Hippocampal formation (tissue), 2 donors: Measurements from ENCODE around the gene TBC1D20.
A peak's percentile ranks its signal among the peaks of the same experiment; 100 is the strongest.
"Not testable (repeated sequence)": the region's sequence is repeated elsewhere in the genome, so short reads cannot be mapped to it uniquely, and the experiment has no call there.

Experiments
- DNase-seq, 2 donors: peaks; one replicate each; lab custom pipeline; 2025; lab: John Stamatoyannopoulos, UW

TBC1D20 gene

GRCh38 chr20:462199-462991 is at the start of gene TBC1D20:
Gene TBC1D20, minus strand, starts transcription at chr20:462533. Its CDS starts 128 bp downstream, at chr20:462405.
- DNase-seq: peak; percentile 70 to 91

GRCh38 chr20:510328-511057 is 48.2 kb upstream of the TBC1D20 start:
- DNase-seq: not testable (repeated sequence)

- DNase-seq: not testable (repeated sequence)
Measured at GRCh38 chr20:508364-508787, 46.0 kb upstream of the TBC1D20 start.

- DNase-seq: no peak
Measured at GRCh38 chr20:507761-508332, 45.5 kb upstream of the TBC1D20 start.

DNA sequence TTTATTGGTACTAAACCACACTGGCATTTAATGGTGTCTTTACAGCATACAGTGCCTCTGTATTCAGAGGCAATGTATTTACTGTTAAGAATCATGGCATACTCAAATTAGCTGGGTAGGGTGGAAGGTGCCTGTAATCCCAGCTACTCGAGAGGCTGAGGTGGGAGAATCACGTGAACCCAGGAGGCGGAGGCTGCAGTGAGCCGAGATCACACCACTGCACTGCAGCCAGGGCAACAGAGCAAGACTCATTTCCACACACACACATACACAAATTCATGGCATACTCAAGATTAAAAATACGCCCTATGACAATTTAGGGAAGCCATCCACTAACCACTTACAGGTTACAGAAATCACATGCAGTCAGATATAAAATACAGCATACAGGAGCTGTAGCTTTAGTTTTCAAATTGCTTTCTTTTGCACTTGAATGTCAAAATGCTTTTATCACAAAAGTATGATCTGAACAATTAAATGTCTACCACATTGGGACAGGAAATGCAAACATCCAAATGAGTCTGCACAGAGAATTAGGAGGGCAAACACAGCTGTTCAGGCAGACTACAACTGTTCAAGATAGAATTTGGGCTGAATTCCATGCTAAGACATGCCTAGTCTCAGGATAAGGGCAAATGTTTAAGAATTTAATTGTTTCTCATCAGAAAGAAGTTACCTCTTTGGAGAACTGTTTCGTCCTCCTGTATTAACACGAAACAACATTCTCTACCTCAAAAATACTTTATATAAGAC is 44.8 kb upstream of the TBC1D20 start:
- DNase-seq: no peak

DNA sequence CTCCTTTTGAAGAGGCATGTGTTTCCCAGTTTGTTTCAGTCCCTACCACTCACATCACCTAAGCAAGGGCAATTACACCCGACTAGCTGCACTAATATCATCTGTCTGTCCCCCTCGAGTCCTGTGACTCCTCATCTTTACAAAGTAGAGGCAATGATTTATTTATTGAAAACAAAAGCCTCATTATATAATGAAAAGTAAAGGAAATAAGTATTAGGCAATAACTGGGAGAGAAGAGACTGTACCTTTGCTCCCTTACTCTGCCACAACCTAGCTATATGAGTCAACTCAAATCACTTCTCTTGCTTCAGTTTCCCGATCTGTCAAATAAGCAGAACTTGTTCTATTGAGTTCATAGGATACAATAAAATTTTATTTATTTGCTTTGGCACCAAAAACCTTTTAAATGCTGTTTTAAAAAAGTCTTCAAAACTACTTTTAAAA is 42.3 kb upstream of the TBC1D20 start:
- no peak for DNase-seq

DNA sequence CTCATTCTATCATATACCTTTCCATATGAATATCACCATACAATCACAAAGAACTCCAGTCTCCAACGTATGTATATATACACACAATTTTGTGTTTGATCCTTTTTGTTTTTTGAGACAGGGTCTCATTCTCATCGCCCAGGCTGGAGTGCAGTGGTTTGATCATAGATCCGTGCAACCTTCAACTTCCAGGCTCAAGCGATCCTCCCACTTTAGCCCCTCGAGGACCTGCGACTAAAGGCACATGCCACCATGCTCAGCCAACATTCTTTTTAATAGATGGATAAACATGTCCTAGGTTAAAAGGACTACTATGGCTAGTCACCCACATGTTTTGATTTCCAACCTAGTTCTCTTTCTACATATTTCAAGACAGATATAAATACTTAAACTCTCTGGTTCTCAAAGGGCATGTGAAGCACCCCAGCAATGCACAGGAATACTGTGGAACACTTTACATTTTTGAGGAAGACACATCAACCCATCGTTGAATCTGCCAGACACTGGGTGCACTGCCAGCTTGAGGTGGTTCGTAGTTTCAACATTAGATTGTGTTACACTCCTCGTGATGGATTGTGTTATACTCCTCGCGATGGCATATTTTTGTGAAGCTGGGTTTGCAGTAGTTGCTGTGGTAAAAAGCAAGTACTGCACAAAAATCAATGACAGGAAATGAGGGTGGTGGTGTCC is 40.9 kb upstream of the TBC1D20 start:
- DNase-seq: no peak

- no peak for DNase-seq
Measured at GRCh38 chr20:497979-498378, 35.6 kb upstream of the TBC1D20 start.

DNA sequence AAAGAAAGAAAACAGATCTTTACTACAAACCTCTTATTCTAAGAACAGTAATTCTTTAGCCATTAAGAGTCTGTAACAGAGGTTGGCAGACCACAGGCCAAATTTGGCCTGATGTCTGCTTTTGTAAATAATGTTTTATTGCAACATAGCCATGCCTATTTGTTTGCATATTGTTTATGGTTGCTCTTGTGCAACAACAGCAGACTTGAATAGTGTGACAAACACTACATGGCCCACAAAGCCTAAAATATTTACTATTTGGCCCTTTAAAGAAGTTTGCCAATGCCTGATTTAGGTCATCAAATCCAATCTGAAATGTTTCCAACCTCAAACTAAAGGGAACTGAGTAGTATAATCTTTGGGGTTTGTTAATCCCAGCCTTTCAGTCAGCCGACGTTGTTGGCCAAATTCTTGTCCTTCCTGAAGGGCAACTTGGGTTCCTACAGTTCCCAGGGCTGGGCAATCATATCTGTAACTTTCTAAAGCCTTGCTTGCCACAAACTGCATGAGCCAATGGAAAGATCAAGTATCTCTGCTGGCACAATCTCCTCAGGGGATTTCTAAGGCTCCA is 33.9 kb upstream of the TBC1D20 start:
- DNase-seq: no peak

GRCh38 chr20:492159-492558 is 29.8 kb upstream of the TBC1D20 start:
- DNase-seq: no peak

GRCh38 chr20:487655-488054 is 25.3 kb upstream of the TBC1D20 start:
- DNase-seq: no peak

DNA sequence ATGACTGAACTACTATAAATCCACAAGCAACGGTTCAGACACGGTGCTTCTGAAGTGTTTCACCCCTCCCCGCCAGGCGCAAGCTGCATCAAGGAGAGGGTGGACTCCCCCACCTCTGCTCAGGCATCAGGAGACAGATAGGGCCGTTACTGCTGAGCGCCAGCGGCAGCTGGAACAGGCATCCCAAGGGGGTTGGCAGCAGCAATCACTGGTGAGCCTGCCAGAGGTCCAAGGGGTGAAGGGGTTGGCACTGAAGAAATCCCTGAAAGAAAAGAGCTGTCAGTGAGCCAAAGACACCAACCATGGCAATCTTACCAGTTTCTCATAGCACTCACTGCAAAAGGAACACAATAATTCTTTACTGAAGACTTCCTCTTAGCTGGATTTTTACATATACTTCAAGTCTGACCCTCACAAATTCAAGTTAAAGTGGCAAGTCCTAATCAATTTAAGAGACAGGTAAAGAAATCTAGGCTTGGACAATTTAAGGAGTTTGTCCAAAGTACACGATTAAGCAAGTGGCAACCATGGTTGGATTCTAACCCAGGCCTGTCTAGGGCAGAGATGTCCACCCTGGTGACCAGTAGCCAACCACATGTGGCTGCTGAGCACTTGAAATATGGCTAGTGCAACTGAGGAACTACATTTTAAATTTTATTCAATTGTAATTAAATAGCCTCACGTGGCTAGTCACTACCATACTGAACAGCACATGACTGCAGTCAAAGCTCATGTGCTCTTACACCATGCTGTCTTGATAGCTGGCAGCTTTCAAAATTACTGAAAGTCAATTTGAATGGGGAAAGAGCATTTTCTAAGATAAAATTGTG is 21.7 kb upstream of the TBC1D20 start:
- no peak for DNase-seq

GRCh38 chr20:481167-481566 is 18.8 kb upstream of the TBC1D20 start:
- DNase-seq: no peak

DNA sequence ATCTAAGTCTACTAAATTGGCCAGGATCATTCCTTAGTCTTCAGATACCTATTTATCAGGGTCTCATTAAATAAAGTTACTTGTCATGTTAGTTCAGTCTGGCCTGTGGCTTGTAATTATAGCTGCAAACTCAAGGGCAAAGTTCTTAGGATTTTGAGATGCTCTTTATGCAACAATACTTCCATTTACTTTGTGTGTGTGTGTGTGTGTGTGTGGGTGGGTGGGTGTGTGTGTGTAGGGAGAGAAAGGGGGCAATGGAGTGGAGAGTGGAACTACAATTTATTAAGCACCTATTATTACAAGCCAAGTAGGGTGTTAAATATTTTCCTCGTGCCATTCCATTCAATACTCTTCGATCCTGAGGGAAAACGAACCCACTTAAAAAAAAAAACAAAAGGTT is 17.7 kb upstream of the TBC1D20 start:
- DNase-seq: no peak

GRCh38 chr20:479487-479886 is 17.2 kb upstream of the TBC1D20 start:
- no peak for DNase-seq

DNA sequence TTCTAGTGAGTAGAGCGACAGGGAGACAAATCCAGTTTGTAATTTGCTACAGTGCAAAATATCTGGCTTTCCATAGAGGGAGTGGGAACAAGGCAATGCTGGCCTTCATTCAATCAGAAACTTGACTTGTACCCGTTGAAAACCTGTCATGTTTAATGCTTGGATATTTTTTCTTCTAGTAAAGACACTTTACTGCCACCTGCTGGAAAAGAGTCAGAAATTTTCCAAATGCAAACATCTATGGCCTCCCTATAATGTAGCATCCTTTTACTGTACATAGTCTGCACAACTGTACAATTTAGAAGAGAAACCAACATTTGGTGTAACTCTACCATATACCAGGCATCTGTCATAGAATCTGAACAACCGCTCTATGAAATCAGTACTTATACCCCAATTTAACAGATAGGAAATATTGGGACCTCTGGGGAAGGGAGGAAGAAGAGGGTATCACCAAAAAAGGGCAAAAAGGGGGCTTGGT is 16.7 kb upstream of the TBC1D20 start:
- DNase-seq: peak in 1 of 2 donors; percentile 59

DNA sequence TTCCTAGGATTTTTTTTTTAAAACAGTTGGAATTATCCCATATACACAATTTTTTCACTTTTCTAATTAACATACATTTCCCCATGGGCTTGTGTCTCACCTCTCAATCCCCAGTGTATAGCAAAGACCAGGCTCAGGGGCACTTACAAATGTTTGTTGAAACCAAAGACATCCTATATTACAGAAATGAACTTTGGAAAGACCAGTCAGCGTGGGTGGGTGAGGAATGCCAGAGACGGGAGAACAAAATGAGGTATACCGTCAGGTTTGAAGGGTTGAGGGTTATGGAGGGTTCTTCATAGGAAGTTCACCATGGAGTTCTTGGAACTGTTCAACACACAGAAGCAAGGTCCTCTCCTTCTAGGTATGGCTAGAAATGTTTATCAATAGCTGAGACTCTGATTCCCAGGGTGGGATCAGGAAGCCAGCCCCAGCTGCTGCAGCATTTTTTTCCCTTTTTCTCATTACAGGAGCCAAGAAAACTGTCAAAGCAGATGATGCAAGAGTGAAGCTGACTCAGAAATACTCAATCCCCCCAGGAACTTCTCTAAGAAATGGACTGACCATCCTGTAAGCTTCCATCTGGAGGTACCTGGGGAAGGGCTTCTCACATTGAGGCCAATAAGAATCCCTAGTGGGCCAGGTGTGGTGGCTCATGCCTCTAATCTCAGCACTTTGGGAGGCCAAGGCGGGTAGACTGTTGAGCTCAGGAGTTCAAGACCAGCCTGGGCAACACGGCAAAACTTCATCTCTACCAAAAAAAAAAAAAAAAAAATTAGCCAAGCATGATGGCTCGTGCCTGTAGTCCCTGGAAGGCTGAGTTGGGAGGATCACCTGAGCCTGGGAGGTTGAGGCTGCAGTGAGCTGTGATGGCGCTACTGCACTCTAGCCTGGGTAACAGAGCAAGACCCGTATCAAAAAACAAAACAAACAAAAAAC is 15.9 kb upstream of the TBC1D20 start:
- DNase-seq: no peak

DNA sequence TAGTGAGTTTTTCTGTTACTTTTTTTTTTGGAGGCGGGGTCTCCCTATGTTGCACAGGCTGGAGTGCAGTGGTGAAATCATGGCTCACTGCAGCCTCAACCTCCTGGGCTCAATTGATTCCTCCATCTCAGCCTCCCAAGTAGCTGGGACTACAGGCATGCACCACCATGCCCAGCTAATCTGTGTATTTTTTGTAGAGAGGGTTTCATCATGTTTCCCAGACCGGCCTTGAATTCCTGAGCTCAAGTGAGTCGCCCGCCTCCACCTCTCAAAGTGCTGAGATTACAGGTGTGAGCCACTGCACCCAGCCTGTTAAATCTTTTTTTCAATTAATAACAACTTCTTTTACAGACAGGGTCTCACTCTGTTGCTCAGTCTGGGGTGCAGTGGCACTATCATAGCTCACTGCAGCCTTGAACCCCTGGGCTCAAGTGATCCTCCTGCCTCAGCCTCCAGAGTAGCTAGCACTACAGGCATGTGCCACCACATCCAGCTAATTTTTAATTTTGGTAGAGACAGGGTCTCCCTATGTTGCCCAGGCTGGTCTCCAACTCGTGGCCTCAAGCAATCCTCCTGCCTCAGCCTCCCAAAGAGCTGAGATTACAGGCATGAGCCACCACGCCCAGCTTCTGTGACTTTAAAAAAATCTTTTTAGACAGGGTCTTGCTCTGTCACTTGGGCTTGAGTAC is 14.4 kb upstream of the TBC1D20 start:
- not testable (repeated sequence) for DNase-seq
